Endothelial cell (in vitro differentiated cells): ENCODE measurements around the gene ATP13A1. TPM values are rescaled to one million over a fixed set of nuclear protein-coding genes. Genes with fewer than 3 reads are reported as not detected.

Source experiments
- DNase-seq: peaks from one replicate; pipeline ENCODE4 v3.0.0; 2021; ENCODE audit warnings: low spot score
- H3K27ac Mint-ChIP-seq: one replicate; pipeline ENCODE4 v1.8.0; 2021; ENCODE audit warnings: mixed read lengths, inconsistent platforms; ENCODE audit not compliant: unreplicated experiment
- H3K27me3 Mint-ChIP-seq: one replicate; pipeline ENCODE4 v1.8.0; 2021; ENCODE audit warnings: mild to moderate bottlenecking, moderate library complexity, mixed read lengths, inconsistent platforms; ENCODE audit not compliant: unreplicated experiment
- H3K36me3 Mint-ChIP-seq: one replicate; pipeline ENCODE4 v1.8.0; 2021; ENCODE audit warnings: mild to moderate bottlenecking, low read depth, mixed read lengths, inconsistent platforms; ENCODE audit not compliant: unreplicated experiment
- H3K4me1 Mint-ChIP-seq: one replicate; pipeline ENCODE4 v1.8.0; 2021; ENCODE audit warnings: mild to moderate bottlenecking, mixed read lengths, inconsistent platforms; ENCODE audit not compliant: unreplicated experiment
- H3K4me3 Mint-ChIP-seq: one replicate; pipeline ENCODE4 v1.8.0; 2021; ENCODE audit warnings: mild to moderate bottlenecking, mixed read lengths, inconsistent platforms; ENCODE audit not compliant: unreplicated experiment
- H3K9me3 Mint-ChIP-seq: one replicate; pipeline ENCODE4 v1.8.0; 2021; ENCODE audit warnings: mixed read lengths, inconsistent platforms; ENCODE audit not compliant: unreplicated experiment
- CTCF ChIP-seq: fragments of 200-600 bp; sonication (generic); IDR thresholded peaks from one replicate; pipeline ENCODE4 v1.5.0; 2021; ENCODE audit warnings: antibody characterized with exemption; ENCODE audit not compliant: unreplicated experiment
- total RNA-seq: library from RNA; stranded (reverse); fragmentation: NEBNext Ultra II Directional; extraction: Animal tissue kit (Norgen Biotek cat#: 25700); gene quantifications from one replicate; pipeline ENCODE4 v1.2.1, GENCODE V29; 2021; ENCODE audit not compliant: unreplicated experiment

ATP13A1 gene
- total RNA-seq, 1 donor from 2014 or later = 56.7 TPM

- peaks cover 22% of the 10 kb centered on the region for H3K27me3 Mint-ChIP-seq
- no peaks in the 10 kb centered on the region for H3K9me3 Mint-ChIP-seq
- H3K36me3 Mint-ChIP-seq = peaks cover 35% of the 10 kb centered on the region
- DNase-seq = no peak
- TF ChIP-seq CTCF = no peak
- H3K4me3 Mint-ChIP-seq = no peak overlapping the region
- H3K27ac Mint-ChIP-seq = no peak overlapping the region
- H3K4me1 Mint-ChIP-seq = no peaks in the 10 kb centered on the region
These were observed 13.1 kb downstream of the ATP13A1 start for GRCh38 chr19:19650331-19650730.

- no peak for TF ChIP-seq CTCF
- Mint-ChIP-seq H3K27me3 (peaks cover 21% of the 10 kb centered on the region), H3K4me3 (peak overlapping the region; percentile 73), H3K36me3 (peaks cover 35% of the 10 kb centered on the region), H3K9me3 (no peaks in the 10 kb centered on the region), H3K27ac (peak overlapping the region; percentile 68), H3K4me1 (no peaks in the 10 kb centered on the region)
- no peak for DNase-seq
These were observed 13.9 kb downstream of the ATP13A1 start for GRCh38 chr19:19649580-19649995.

GRCh38 chr19:19649155-19649554 is 14.3 kb downstream of the ATP13A1 start:
- Mint-ChIP-seq H3K36me3 (peaks cover 36% of the 10 kb centered on the region), H3K4me3 (peak overlapping the region; percentile 73), H3K27me3 (peaks cover 23% of the 10 kb centered on the region), H3K4me1 (no peaks in the 10 kb centered on the region), H3K9me3 (no peaks in the 10 kb centered on the region), H3K27ac (peak overlapping the region; percentile 68)
- no peak for DNase-seq
- TF ChIP-seq CTCF = no peak

- peaks cover 8% of the 10 kb centered on the region for H3K4me1 Mint-ChIP-seq
- no peak for DNase-seq
- H3K27ac Mint-ChIP-seq = no peak overlapping the region
- H3K4me3 Mint-ChIP-seq = no peak overlapping the region
- H3K36me3 Mint-ChIP-seq = peaks cover 29% of the 10 kb centered on the region
- H3K27me3 Mint-ChIP-seq = peaks cover 17% of the 10 kb centered on the region
- H3K9me3 Mint-ChIP-seq = peaks cover 3% of the 10 kb centered on the region
- no peak for TF ChIP-seq CTCF
These were observed 16.2 kb downstream of the ATP13A1 start for GRCh38 chr19:19647037-19647835.

DNA sequence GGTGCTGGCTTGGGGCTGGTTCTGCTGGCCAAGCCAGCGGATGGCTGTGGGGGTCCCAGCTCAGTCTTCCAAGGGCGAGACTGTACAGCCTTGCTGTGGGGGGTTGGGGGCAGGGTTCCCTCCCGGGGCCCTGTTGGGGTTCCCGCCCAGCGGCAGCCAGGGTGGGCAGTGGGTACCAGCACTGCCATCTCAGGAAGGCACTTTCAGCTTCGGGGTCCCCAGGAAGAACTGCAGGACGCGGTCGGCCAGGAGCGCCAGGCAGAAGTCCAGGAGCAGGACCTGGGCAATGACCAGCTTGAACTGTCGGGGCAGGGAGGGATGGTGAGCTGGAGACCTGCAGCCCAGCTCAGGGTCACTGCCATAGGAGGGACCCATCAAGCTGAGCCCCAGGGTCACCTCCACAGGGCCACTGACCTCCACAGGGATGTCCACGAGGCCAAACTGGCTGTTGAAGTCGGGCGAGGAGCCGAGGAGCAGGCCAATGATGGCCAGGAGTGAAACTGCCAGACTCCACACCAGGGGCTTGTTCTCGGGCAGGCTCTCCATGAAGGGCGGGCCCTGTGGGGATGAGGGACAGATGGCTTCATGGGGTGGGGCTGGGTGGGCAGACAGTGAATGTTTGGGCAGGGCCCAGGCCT is 18.1 kb downstream of the ATP13A1 start:
- H3K4me3 Mint-ChIP-seq = no peak overlapping the region
- DNase-seq = no peak
- H3K36me3 Mint-ChIP-seq = peaks cover 29% of the 10 kb centered on the region
- peaks cover 18% of the 10 kb centered on the region for H3K27me3 Mint-ChIP-seq
- peaks cover 11% of the 10 kb centered on the region for H3K4me1 Mint-ChIP-seq
- no peak for TF ChIP-seq CTCF
- H3K9me3 Mint-ChIP-seq = peaks cover 6% of the 10 kb centered on the region
- no peak overlapping the region for H3K27ac Mint-ChIP-seq
